RWPE2 (cell line): ENCODE results near the gene STEAP3.

Source experiments
- ATAC-seq: fragments of 200-7000 bp; cut with Tn5 transposase; 3 replicates; pipeline ENCODE4 v1.9.1; 2021; ENCODE audit warnings: low read depth
- DNase-seq: peaks from one replicate; pipeline ENCODE4 v3.0.0-alpha.2; 2020; ENCODE audit warnings: low spot score
- H3K27ac ChIP-seq: fragments of 450-650 bp; 2 replicates; pipeline ENCODE4 v1.5.1; 2017; ENCODE audit warnings: mild to moderate bottlenecking; ENCODE audit not compliant: poor library complexity, severe bottlenecking
- H3K27me3 ChIP-seq: fragments of 250-450 bp; sonication (Bioruptor Pico); 2 replicates; pipeline ENCODE4 v1.5.1; 2021; ENCODE audit warnings: mild to moderate bottlenecking, moderate library complexity; ENCODE audit not compliant: insufficient read depth, poor library complexity, severe bottlenecking
- H3K36me3 ChIP-seq: fragments of 250-450 bp; sonication (Bioruptor Pico); 2 replicates; pipeline ENCODE4 v1.5.1; 2020; ENCODE audit warnings: low read depth, mild to moderate bottlenecking, moderate library complexity
- H3K4me1 ChIP-seq: fragments of 250-450 bp; sonication (Bioruptor Pico); 2 replicates; pipeline ENCODE4 v1.5.1; 2021; ENCODE audit warnings: mild to moderate bottlenecking, moderate library complexity; ENCODE audit not compliant: insufficient read depth, poor library complexity, severe bottlenecking
- H3K4me3 ChIP-seq: fragments of 250-450 bp; sonication (Bioruptor Pico); 2 replicates; pipeline ENCODE4 v1.5.1; 2021; ENCODE audit warnings: mild to moderate bottlenecking, moderate library complexity; ENCODE audit not compliant: severe bottlenecking
- H3K9me3 ChIP-seq: fragments of 250-450 bp; sonication (Bioruptor Pico); 2 replicates; pipeline ENCODE4 v1.5.1; 2021; ENCODE audit warnings: mild to moderate bottlenecking, moderate library complexity; ENCODE audit not compliant: severe bottlenecking
- TF ChIP-seq, protein P1 (sequence below): fragments of 450-650 bp; IDR thresholded peaks from one replicate; pipeline ENCODE4 v1.5.1; 2017; ENCODE audit warnings: mild to moderate bottlenecking, moderate library complexity; ENCODE audit not compliant: poor library complexity, severe bottlenecking

The STEAP3 gene

DNA sequence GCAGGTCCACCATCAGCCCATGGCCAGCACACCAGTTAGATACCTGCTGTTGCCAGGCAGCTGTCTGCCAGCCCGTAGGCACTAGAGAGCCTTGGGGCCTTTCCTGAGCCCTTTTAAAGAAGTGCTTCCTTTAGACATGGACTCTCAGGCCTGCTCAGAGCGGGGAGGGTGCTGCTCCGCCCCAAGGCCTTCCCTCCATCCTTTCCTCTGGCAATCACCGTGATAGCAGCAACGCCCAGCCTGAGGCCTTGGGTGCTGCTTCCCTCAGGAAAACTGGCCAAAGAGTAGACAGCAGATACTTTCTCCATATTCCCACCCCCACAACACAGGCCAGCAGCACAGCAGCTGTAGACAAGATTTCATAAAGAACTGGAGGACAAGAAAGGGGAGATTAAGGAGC is 42.7 kb upstream of the STEAP3 start:
- H3K27me3 ChIP-seq, result no peaks in the 10 kb centered on the region
- ATAC-seq (no peak), DNase-seq (no peak)
- no peaks in the 10 kb centered on the region for H3K4me1 ChIP-seq
- no peaks in the 10 kb centered on the region for H3K36me3 ChIP-seq
- no peak overlapping the region for H3K27ac ChIP-seq
- H3K4me3 ChIP-seq, result no peak overlapping the region
- TF ChIP-seq, protein P1, sequence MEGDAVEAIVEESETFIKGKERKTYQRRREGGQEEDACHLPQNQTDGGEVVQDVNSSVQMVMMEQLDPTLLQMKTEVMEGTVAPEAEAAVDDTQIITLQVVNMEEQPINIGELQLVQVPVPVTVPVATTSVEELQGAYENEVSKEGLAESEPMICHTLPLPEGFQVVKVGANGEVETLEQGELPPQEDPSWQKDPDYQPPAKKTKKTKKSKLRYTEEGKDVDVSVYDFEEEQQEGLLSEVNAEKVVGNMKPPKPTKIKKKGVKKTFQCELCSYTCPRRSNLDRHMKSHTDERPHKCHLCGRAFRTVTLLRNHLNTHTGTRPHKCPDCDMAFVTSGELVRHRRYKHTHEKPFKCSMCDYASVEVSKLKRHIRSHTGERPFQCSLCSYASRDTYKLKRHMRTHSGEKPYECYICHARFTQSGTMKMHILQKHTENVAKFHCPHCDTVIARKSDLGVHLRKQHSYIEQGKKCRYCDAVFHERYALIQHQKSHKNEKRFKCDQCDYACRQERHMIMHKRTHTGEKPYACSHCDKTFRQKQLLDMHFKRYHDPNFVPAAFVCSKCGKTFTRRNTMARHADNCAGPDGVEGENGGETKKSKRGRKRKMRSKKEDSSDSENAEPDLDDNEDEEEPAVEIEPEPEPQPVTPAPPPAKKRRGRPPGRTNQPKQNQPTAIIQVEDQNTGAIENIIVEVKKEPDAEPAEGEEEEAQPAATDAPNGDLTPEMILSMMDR, result no peak
- H3K9me3 ChIP-seq, result no peaks in the 10 kb centered on the region

DNA sequence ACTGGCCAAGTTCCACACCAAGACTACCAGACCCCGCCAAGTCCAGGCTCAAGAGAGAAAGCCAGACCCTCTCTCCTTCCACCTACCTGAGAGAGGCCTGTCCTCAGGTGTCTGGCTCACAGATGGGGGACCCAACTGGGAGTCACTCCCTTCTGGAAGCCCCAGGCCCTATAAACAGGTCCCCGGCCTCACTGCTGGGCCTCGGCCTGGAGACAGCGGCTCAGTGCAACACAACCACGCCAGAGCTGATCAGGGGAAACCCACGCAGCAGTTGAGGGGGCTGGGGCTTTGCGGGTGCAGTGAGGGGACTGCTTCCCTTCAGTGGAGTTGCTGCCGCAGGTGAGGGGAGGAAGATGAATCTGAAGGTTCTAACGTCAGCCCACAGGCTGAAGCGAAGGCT is 42.2 kb upstream of the STEAP3 start:
- Histone ChIP-seq H3K4me3 (no peak overlapping the region), H3K27me3 (no peaks in the 10 kb centered on the region), H3K27ac (no peak overlapping the region), H3K36me3 (no peaks in the 10 kb centered on the region), H3K4me1 (no peaks in the 10 kb centered on the region), H3K9me3 (no peaks in the 10 kb centered on the region)
- no peak for DNase-seq
- no peak for ATAC-seq
- TF ChIP-seq, protein P1, result no peak

DNA sequence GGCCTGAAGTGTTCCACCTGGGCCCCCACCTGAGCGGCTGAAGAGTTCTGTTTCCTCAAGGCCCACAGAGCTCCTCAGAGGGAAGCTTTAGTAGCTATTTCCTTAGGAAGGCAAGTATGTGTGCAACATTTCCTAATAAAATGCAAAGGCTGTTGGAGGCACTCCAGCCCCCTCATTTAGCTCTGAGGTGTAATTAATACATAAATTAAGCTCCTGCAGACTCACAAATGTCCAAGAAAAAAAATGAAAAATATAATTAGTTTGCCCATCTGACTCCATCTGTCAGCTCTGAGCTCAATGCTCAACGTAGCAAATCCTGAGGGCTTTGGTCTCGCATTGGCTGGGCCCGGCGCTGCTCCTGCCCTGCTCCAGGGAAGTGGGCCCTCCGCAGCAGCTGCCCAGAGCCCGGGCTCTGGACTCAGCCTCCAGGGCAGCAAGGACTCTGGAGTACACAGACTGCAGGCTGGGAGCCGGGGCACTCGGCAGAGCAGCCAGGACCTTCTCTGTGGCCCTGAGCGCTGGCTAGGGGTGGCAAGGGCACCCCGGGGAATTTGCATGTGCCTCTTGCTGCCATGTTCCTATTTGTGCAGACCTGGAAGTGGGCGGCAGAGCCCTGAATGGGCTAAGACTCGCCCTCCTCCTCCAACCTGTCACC is 41.7 kb upstream of the STEAP3 start:
- H3K4me3 ChIP-seq, result no peak overlapping the region
- ATAC-seq (no peak), DNase-seq (no peak)
- H3K4me1 ChIP-seq, result no peaks in the 10 kb centered on the region
- H3K27me3 ChIP-seq, result no peaks in the 10 kb centered on the region
- no peak overlapping the region for H3K27ac ChIP-seq
- TF ChIP-seq, protein P1, result no peak
- no peaks in the 10 kb centered on the region for H3K9me3 ChIP-seq
- no peaks in the 10 kb centered on the region for H3K36me3 ChIP-seq

DNA sequence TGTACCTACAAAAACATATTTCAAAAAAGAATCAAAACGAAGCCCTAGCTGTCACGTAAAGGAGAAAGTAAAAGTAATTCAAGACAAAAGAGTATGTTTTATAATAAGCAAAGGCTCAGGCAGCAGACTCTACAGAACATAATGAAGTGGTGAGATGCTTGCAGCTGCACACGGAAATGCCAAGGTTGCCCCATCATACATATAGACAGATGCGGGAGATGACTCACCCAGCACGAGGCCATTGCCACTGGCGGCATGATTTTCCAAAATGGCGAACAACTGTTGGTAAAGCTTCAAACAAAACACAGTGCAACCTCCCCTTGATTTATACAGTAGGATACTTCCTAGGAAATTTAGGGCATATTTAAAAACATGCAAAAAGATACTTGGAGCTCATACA is 39.1 kb upstream of the STEAP3 start:
- H3K4me3 ChIP-seq, result no peak overlapping the region
- no peak overlapping the region for H3K27ac ChIP-seq
- ATAC-seq (no peak), DNase-seq (no peak)
- no peaks in the 10 kb centered on the region for H3K27me3 ChIP-seq
- H3K36me3 ChIP-seq, result no peaks in the 10 kb centered on the region
- H3K9me3 ChIP-seq, result no peaks in the 10 kb centered on the region
- TF ChIP-seq, protein P1, result no peak
- H3K4me1 ChIP-seq, result no peaks in the 10 kb centered on the region

DNA sequence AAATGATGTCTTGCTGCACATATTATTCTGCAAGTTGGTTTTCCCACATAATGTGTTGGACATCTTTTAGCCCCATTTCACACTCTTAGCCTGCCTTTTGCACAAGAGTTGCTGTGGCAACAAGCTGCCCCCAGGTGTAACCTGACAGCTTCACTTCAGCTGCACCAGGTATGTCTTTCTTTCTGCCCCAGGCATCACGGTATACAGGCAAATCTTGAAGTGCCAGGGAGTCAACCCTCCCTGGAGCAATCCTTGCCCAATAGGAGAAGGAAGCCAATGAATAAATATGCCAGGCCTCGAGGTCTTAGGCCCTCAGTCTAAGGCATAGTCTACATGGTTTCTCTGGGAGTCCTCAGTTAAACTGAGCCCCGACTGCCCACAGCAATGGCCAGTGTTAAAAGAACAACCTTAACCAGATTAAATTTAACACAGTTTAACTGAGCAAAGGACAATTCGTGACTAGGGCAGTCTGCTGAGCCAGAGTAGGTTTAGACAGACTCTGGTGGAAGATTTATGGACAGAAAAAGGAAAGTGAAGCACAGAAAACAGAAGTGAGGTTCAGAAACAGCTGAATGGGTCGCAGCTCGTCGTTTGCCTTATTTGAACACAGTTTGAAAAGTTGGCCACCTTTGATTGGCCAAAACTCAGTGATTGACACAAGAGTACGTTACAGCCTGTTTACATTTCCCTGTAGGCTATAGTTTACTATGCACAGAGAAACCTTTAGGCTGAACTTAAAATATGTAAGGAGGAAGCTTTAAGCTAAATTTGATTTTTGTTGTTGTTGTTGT is 33.1 kb upstream of the STEAP3 start:
- DNase-seq (no peak), ATAC-seq (no peak)
- TF ChIP-seq, protein P1, result no peak
- Histone ChIP-seq H3K4me1 (no peaks in the 10 kb centered on the region), H3K36me3 (no peaks in the 10 kb centered on the region), H3K9me3 (no peaks in the 10 kb centered on the region), H3K27me3 (no peaks in the 10 kb centered on the region), H3K4me3 (no peak overlapping the region), H3K27ac (no peak overlapping the region)
